Measurements from ENCODE around the gene HES1.
"Not testable (repeated sequence)": the region's sequence is repeated elsewhere in the genome, so short reads cannot be mapped to it uniquely, and the experiment has no call there.

Gene HES1

DNA sequence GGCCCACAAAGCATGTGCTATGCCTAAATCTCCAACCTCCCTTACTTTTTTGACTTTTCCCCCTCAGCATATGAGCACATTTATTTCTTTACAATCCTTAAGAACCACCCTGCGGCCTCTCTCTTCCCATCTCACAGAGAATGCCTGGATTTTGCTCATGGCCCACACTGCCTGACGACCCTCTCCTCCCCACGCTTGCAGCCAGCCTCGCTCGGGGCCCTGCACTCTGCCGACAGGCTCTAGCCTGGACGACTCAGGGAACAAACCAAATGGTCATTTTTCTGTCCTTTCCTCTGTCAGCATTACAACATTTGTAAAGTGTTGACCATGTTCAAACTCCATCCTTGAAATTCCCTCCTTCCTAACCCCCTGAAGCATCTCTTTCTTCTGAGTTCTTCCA, 11.7 kb downstream of the HES1 start:
- H3K9me3 ChIP-seq (ENCODE audit: insufficient read depth, low read length, severe bottlenecking): no peaks in the 10 kb centered on the region
- no peak overlapping the region for H3K4me3 ChIP-seq (ENCODE audit: low read depth in 1 of 2, low read length in 2 of 2)
- H3K27me3 ChIP-seq (ENCODE audit: insufficient read depth, low read length, poor library complexity): no peaks in the 10 kb centered on the region
- DNase-seq (no peak), ATAC-seq (ENCODE audit: insufficient read depth, low read depth) (no peak)
- no peaks in the 10 kb centered on the region for H4K20me1 ChIP-seq (ENCODE audit: insufficient read depth, low read length)
- H3K4me1 ChIP-seq (ENCODE audit: insufficient read depth, low read length): peaks cover 8% of the 10 kb centered on the region
- no peak overlapping the region for H3K27ac ChIP-seq (ENCODE audit: low read length)
- H3K4me2 ChIP-seq (ENCODE audit: insufficient read depth, low read length): no peak overlapping the region
- H3K9ac ChIP-seq (ENCODE audit: low read depth, low read length): no peak overlapping the region
- no peak overlapping the region for H2AFZ ChIP-seq (ENCODE audit: low read depth, low read length)
- no peak for TF ChIP-seq EZH2 (IDR thresholded peaks at IDR 0.05; ENCODE audit: borderline replicate concordance, low read depth, low read length, severe bottlenecking)
- TF ChIP-seq, protein P1, sequence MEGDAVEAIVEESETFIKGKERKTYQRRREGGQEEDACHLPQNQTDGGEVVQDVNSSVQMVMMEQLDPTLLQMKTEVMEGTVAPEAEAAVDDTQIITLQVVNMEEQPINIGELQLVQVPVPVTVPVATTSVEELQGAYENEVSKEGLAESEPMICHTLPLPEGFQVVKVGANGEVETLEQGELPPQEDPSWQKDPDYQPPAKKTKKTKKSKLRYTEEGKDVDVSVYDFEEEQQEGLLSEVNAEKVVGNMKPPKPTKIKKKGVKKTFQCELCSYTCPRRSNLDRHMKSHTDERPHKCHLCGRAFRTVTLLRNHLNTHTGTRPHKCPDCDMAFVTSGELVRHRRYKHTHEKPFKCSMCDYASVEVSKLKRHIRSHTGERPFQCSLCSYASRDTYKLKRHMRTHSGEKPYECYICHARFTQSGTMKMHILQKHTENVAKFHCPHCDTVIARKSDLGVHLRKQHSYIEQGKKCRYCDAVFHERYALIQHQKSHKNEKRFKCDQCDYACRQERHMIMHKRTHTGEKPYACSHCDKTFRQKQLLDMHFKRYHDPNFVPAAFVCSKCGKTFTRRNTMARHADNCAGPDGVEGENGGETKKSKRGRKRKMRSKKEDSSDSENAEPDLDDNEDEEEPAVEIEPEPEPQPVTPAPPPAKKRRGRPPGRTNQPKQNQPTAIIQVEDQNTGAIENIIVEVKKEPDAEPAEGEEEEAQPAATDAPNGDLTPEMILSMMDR (IDR thresholded peaks at IDR 0.05; ENCODE audit: borderline replicate concordance, extremely low read depth, low read length, poor library complexity, severe bottlenecking): no peak
- no peaks in the 10 kb centered on the region for H3K79me2 ChIP-seq (ENCODE audit: insufficient read depth, low read length)
- H3K36me3 ChIP-seq (ENCODE audit: insufficient read depth, low read length): no peaks in the 10 kb centered on the region

DNA sequence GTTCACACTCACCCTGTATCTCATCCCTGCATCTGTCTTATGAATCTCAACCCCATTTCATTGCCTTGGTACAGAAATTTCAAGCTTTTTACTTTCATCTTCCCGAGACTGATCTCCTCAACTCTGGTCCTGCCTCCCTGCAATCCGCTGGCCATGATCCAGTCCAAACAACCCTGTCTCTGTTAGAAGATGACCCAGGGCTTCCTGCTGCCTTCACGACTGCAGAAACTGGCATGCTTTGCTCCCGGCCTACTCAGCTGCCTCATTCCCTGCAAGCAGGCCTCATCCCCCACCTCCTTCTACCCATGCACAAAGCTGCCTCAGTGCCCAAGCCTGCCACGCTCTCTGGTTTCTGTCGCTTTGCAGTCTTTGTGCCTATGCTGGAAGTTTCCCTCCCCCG, 12.4 kb downstream of the HES1 start:
- no peaks in the 10 kb centered on the region for H4K20me1 ChIP-seq (ENCODE audit: insufficient read depth, low read length)
- peaks cover 1% of the 10 kb centered on the region; the same call in 1 of the 2 replicates for H3K4me1 ChIP-seq (ENCODE audit: insufficient read depth, low read length)
- H3K4me2 ChIP-seq (ENCODE audit: insufficient read depth, low read length): no peak overlapping the region
- ATAC-seq (ENCODE audit: insufficient read depth, low read depth) (no peak), DNase-seq (no peak)
- H3K9ac ChIP-seq (ENCODE audit: low read depth, low read length): no peak overlapping the region
- H3K9me3 ChIP-seq (ENCODE audit: insufficient read depth, low read length, severe bottlenecking): no peaks in the 10 kb centered on the region
- H3K36me3 ChIP-seq (ENCODE audit: insufficient read depth, low read length): no peaks in the 10 kb centered on the region
- no peak for TF ChIP-seq EZH2 (IDR thresholded peaks at IDR 0.05; ENCODE audit: borderline replicate concordance, low read depth, low read length, severe bottlenecking)
- TF ChIP-seq, protein P1 (IDR thresholded peaks at IDR 0.05; ENCODE audit: borderline replicate concordance, extremely low read depth, low read length, poor library complexity, severe bottlenecking): no peak
- no peaks in the 10 kb centered on the region for H3K79me2 ChIP-seq (ENCODE audit: insufficient read depth, low read length)
- H3K4me3 ChIP-seq (ENCODE audit: low read depth in 1 of 2, low read length in 2 of 2): no peak overlapping the region
- no peak overlapping the region for H2AFZ ChIP-seq (ENCODE audit: low read depth, low read length)
- H3K27ac ChIP-seq (ENCODE audit: low read length): no peak overlapping the region
- H3K27me3 ChIP-seq (ENCODE audit: insufficient read depth, low read length, poor library complexity): no peaks in the 10 kb centered on the region

DNA sequence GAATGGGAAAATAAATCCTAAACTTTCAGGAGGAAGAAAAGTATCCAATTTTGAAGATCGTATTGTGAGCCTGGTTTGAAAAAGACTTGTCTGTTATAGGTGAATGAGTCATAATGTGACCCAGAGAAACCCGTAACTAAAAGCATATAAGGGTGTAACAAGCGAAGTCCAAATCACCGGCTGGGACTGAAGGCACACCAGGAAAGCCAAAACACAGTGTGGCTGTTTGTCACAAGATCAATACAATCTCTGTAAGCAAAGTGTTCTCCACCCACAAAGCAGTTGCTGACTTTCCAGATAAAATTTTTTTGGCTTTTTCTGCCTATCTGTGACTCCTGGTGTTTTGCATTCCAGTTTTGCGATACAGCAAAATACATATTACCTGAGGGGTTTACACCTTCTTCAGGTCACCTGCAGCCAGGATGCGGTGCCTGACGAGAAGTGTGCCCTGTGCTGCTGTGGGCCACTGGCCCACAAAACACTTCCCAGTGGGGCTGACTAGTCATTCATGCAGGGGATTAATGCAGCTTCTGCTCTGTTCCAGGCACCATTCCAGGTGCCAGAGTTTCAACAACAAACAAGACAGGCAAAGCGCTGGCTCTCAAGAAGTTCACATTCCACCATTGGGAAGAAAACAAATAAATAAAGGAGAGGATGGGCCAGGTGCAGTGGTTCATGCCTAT, 14.4 kb downstream of the HES1 start:
- Histone ChIP-seq H3K4me3 (ENCODE audit: low read depth in 1 of 2, low read length in 2 of 2) (no peak overlapping the region), H2AFZ (ENCODE audit: low read depth, low read length) (no peak overlapping the region), H3K9me3 (ENCODE audit: insufficient read depth, low read length, severe bottlenecking) (peaks cover 3% of the 10 kb centered on the region), H3K4me1 (ENCODE audit: insufficient read depth, low read length) (no peaks in the 10 kb centered on the region), H3K27me3 (ENCODE audit: insufficient read depth, low read length, poor library complexity) (no peaks in the 10 kb centered on the region), H4K20me1 (ENCODE audit: insufficient read depth, low read length) (no peaks in the 10 kb centered on the region), H3K27ac (ENCODE audit: low read length) (no peak overlapping the region), H3K4me2 (ENCODE audit: insufficient read depth, low read length) (no peak overlapping the region), H3K79me2 (ENCODE audit: insufficient read depth, low read length) (no peaks in the 10 kb centered on the region), H3K9ac (ENCODE audit: low read depth, low read length) (no peak overlapping the region), H3K36me3 (ENCODE audit: insufficient read depth, low read length) (no peaks in the 10 kb centered on the region)
- no peak for ATAC-seq (ENCODE audit: insufficient read depth, low read depth)
- no peak for DNase-seq
- TF ChIP-seq, protein P1 (IDR thresholded peaks at IDR 0.05; ENCODE audit: borderline replicate concordance, extremely low read depth, low read length, poor library complexity, severe bottlenecking): no peak
- no peak for TF ChIP-seq EZH2 (IDR thresholded peaks at IDR 0.05; ENCODE audit: borderline replicate concordance, low read depth, low read length, severe bottlenecking)

DNA sequence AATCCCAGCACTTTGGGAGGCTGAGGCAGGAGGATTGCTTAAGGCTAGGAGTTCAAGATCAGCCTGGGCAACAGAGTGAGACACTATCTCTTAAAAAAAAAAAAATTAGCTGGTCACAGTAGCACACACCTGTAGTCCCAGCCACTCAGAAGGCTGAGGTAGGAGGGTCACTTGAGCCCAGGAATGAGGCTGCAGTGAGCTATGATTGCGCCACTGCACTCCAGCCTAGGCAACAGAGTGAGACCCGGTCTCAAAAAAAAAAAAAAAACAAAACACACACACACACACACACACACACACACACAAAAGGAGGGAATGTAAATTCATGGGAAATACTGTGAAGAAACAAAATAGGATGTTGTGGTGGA, 15.0 kb downstream of the HES1 start:
- H3K4me1 ChIP-seq (ENCODE audit: insufficient read depth, low read length); H4K20me1 ChIP-seq (ENCODE audit: insufficient read depth, low read length); H3K79me2 ChIP-seq (ENCODE audit: insufficient read depth, low read length); H3K9ac ChIP-seq (ENCODE audit: low read depth, low read length); H3K27me3 ChIP-seq (ENCODE audit: insufficient read depth, low read length, poor library complexity); H3K36me3 ChIP-seq (ENCODE audit: insufficient read depth, low read length); DNase-seq; ATAC-seq (ENCODE audit: insufficient read depth, low read depth); H3K4me3 ChIP-seq (ENCODE audit: low read depth in 1 of 2, low read length in 2 of 2); H3K9me3 ChIP-seq (ENCODE audit: insufficient read depth, low read length, severe bottlenecking); H3K4me2 ChIP-seq (ENCODE audit: insufficient read depth, low read length); H2AFZ ChIP-seq (ENCODE audit: low read depth, low read length); H3K27ac ChIP-seq (ENCODE audit: low read length): not testable (repeated sequence)
